Eye (tissue), 1 donor: ENCODE measurements around the gene CAMK2B.

Experiments
- DNase-seq: peaks from one replicate; pipeline ENCODE4 v3.0.0-alpha.2; 2015

CAMK2B gene

DNA sequence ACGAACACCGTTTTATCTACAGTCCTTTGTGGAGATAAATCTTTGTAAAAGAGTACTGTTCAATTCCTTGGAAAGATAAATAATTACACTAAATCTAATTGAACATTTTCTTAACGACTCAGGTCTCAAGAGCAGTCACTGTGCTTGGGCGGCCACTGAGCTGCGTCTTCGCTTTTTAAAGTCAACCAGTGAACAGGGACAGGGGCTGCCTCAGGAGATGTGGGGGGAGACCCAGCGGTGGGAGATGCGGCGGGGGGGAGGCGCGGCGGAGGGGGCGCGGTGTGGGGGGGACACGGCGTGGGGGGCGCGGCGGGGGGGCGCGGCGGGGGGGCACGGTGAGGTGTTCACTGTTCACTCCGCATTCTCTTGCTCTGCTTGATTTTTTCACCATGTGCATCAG, 39.8 kb downstream of the CAMK2B start:
- no peak for DNase-seq

DNA sequence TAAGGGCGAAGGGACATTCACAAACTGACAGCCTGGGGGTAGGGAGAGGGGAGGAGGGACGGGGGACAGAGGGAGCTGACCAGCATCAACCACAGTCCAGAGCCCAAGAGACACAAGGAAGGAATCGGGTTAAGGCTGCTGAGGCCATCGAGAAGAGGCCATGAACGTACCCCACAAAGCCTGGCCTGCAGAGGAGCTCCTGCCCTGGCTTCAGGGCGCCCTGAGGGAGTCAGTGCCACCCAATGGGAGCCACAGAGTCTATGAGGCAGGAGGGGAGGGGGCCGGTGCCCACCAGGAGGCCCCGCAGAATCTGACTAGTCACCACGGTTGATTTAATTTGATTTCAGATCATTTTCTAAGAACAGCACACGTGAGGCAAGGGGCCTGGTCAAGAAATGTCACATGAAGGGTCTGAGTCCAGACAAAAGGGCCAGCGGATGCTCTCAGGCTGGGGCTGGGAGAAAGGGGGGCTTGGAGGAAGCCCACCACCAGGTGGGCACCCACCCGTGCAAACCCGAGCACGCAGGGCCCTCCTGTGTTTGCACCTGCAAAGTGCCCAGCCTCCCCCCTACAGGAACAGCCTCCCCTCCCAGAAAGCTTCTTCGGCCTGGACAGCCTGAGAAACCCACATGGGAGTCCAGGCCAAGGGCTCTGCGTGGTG, 40.4 kb downstream of the CAMK2B start:
- DNase-seq = peak; percentile 39

DNA sequence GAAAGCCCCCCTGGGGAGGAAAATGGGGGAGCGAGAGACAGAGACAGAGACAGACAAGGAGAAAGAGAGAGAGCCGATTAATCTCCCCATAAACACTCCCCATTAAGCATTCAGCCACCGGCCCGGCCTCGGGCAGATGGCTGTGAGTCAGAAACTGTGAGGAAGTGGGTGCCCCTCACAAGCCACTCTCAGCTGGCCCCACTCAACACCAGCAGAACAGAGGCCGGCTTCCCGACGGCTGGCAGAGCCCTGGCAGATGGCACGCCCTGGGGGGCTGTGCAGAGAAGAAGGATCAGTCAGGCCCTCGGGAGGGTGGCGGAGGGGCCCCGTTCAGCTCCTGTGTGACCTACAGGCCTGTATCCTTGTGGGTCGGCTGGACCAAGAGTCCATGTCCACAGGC, 41.2 kb downstream of the CAMK2B start:
- DNase-seq = no peak

DNA sequence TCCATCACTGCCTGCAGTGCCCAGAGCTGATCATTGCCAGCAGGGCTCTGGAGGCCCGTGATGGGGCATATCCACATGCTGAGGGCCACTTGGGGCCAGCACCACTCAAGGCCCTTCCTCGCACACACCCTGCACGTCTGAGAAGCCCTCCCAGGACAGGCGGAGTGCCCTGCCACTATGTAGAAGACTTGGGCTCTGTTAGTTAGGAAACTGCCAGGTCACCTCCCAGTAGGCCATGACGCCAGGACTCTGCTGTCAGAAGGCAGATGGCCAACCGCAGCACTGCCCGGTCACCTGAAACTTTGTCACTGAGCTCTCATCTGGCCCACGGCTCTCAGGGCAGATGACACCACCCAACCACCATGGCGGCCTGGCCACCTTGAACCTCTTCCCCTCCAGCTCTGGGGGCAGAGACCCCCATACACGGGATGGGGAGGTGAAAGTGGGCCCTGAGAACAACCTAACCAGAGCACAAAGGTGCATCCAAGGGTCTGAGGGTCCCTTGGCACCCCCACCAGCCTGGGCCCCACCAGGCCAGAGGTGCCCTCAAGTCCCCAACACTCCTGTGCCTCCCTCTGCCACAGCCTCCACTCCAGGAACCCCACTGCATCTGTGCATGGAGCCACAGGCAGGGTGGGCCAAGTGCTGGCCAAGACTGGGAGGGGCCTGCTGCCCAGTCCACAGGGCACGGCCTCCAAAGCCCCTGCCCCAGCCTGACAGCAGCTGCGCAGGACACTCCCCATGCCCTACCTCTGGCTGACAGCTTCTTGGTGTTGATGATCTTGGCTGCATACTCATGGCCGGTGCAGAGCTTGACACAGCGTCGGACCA, 41.8 kb downstream of the CAMK2B start:
- no peak for DNase-seq

DNA sequence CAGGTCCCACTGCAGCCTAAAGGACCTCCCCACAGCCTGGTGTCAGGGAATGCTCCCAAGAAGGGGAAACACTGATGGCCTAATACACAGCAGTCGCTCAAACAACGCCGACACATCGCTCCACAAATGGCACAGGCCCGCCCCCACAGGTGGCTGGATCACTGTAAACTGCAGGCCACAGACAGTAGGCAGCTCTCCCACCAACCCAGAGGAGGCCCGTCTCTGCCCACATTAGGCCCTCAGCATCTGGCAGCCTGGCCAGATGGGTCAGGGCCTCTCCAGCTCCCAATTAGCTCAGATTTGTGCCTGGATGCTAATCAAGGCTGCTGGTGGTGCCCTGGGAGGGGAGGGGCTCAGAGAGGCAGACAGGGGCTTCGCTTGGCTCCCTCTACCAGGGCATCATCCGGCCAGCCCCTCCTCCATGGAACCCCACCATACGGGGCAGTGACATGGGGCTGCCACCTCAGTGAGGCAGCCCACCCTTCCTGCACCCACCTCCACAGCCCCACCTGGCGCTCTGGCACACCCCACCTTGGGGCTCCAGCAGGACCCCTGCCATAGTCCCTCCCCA, 42.7 kb downstream of the CAMK2B start:
- DNase-seq = peak; percentile 28

DNA sequence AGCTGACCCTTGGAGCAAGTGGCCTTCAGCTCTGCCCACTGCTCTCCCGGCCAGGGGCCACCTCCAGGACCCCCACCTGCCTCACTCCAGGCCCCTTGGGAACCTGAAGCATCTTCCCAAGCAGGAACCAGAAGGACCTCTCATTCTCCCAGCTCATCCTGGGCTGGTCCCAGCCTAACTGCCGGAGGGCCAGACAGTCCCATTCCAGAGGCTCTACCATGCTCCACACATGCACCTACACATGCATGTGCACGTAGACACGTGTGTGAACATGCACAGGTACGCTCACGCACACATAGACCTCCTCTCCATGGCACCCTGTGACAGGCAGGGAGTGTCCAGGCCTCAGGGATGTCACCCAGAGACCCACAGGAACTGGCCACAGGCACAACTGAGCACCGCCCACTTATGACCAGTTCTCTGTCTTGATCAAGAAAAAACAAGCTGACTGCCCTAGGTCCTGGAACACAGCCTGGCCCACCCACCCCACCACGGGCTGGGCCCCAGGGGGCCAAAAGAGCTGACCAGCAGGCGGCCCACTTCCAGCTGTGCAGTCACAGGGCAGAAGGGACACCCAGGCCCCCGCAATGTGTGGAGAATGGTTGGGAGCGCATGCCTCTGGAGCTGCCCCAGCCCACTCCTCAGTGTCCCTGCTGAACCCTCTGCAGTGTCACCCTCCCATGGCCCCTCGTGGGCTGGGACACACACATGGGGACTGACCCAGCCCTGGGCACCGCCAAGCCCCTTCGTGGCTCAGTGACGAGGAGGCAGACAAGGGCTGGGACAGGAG, 43.4 kb downstream of the CAMK2B start:
- DNase-seq = no peak

DNA sequence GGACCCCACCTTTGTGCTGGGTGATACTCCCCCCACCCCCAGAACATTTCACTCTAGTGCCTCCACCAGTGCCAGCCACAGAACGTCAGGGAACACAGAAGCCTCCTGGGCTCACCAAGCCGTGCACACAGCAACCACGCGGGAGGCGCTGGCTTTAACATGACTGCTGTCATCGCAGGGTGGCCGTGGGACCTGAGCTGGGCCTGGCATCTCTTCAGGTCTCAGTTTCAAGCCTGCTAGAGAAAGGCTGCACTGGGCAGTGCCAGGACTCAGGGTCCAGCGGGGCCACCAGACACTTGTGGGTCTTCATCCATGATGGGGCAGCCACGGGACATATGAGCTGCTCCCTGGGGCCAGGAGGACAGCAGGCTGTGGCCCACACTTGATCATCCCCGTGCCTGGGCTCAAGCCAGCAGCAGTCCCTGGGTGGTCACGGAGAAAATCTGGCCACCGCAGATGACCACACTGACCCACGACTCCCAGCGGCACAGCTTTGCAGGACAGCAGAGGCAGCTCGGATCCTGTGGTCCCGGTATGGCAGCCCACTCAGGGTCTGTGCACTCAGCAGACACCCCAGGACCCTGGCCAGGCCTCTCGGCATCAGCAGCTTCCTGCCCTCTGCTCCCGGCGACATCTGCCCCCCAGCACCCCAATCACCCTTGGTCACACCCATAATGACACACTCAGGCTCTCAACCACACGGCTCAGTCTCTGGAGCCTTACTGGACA, 44.2 kb downstream of the CAMK2B start:
- no peak for DNase-seq

DNA sequence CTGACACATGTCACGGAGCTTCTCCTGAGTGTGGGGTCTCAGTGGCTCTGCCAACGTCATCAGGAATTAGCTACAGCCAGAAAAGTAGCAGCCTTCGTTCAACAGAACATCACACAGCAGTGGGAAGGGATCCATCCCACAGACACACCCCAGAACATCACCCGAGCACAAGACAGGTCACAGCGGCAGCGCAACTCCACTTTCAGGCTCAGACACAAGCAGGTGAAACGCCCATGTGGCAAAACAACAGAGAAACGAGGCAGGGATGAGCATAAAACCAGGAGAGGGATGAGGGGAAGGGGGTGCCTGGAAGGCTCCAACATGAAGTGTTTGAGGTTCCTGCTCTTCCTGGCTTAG, 44.8 kb downstream of the CAMK2B start:
- no peak for DNase-seq

DNA sequence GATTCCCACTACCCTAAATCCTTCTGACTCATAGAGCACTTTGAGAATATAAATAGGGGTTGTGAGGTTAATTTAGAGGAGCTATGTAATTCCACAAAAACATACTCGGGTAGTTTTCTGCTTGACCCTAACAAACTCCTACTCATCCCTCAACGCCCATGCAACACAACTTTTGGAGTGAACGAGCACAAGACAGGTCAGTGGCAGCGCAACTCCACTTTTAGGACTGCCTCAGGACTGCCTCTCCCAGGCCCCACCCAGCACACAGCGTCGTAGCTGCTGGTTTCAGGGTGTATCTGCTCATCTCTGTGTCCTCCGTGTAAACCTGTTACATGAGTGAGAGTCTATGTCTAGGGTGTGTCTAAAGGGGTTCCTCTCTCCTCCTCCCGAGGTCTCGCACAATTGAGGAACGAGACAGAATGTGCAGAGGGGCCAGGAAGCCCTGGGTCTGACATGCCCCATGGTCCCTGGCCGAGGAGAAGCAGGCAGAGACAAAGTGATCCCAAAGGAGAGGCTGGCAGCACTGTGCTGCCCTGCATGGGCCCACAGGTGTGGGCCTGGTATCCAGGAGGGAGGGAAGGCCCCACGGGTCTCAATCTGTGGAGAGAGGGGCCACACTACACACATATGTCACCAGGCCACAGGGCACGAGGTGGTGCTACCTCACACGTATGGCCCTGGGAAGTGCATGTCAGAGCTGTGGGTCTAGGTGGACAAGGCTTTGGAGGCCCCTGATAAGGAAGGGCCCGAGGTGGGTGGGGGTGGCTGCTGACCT, 45.5 kb downstream of the CAMK2B start:
- DNase-seq = no peak

DNA sequence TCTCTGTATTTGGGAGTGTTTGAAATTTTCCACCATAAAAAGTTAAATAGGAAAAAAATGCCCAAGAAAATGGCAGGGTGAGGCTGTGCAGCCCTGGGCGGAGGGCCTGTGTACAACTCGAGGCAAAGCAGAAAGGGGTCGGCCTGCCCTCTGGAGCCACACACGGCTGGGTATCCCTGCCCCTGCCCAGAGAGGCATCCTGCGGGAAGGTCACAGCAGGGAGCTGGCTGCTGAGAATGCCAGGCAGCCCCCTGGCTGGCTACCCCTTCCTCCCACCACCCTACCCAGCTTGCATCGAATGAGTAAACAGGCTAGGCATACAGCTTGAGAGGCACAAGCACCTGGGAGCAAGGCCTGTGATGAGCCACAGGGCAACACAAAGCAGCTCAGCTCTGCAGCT, 46.1 kb downstream of the CAMK2B start:
- no peak for DNase-seq

DNA sequence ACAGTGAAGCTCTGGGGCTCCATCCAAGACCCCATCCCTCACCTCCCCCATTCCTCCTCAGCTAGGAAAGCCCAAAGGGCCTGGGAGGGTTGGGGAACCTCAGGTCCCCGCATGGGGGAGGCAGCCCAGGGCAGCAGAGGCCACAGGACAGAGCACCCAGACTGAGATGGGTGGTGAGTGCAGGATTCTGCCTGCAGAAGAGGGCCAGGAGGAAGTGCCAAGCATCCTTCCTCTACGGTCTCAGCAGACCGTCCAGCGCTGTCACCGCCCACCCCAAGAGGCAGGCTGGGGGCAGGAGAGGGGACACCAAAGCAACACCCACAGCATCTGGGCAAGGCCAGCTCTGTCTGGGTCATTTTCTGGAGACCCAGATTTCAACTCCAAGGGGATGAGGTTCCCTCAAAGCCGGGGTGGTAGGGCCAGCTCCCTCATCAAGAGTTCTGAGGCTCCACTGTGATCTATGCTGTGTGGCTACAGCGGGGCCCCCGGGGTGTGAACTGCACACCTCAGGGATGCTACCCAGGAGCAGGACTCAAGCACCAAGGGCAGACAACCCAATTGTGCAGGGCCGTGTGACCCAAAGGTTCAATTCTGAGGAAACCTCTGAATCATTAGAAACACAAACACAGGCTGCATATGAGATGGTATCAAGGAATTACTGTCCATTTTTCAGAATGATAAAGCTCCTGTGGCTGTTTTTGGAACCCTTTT, 46.8 kb downstream of the CAMK2B start:
- no peak for DNase-seq

DNA sequence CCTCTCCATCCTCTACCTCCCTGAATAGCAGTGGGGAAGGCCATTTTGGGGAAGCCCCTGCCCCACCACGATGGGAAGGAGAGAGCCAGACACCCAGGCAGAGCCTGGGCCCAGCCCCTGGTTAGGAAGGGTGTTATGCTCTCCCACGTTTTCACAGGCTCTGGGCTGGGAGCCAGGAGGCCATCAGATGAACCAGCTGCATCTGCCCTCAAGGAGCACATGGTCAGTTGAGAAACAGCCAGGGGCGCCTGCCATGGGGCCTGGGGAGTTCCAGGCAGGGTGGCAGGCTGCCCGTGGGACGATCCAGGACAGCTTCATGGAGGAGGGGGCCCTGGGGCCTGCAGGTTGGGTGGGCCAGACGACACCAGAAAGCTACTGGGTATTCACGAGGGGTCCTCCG, 47.5 kb downstream of the CAMK2B start:
- no peak for DNase-seq

DNA sequence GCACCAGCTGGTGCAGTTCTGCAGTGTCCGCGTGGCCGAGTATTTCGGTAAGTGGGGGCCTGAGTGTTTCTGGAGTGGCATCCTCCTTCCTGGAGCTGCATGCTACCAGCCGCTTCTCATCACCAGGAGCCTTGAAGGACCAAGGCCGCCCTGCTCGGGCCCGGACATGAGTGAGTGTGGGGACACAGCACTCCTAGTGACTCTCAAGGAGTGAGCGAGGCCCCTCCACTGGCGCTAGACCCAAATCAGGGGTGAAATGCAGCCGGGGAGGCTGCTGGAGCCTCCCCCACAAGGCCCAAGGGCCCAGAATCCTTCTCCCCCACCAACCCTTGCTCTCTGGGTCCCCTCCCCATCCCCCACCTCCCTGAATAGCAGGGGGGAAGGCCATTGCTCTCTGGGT, 48.0 kb downstream of the CAMK2B start:
- peak; percentile 41 for DNase-seq

DNA sequence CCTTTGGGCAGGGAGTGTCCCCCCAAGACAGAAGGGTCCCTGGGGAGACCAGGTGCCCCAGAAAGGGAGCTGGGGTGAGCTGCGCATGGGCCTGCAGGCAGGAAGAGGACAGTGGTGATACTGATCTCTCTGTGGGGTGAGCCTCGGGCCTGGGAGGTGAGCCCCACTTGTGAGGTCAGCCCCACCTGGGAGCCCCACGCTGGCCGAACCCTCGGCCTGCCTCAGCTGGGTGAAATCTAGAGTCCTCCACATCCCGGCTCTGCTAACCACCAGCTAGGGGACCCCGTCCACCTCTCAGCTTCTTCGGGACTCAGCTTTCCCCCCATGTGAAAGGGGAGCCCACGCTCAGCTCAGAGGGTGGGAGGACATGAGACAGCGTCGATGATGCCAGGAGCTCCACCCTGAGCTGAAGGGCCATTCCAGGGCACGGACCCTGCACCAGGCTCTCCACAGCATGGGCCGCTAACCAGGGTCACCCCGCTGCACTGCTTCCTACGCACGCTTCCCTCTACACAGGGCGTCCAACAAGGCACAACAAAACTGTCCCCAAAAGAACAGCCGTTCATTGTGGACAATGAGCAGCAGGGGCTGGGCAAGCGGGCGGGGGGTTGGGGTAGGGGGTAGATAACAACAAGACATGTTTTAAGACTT, 48.7 kb downstream of the CAMK2B start:
- peak; percentile 56 for DNase-seq

DNA sequence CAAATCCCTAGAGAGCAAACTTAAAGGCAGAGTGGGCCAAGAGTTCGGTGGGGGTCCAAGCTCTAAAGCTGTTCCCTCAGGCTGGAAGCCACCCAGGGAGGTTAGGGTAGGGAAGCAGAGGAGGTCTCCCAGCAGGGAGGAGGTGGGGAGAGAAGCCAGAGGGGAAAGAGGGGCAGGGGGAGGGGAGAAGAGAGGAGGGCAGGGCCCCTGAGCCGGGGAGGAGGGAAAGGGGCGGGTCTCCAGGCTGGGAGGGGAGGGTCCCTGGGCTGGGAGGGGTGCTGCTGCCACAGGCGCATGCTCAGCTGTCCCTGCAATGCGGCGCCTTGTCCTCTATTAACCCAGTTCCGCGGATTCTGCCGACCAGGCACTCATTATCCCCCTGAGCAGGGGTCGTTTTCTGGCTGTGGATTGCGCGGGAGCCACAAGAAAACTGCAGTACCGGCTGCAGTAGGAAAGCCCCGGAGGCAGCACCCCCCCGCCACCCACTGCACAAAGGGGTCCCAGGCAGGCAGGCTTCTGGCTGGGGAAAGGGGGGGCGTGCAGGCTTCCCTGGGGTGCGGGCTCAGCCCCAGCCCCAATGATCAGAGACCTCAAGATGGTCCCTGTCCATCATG, 49.3 kb downstream of the CAMK2B start:
- peak; percentile 93 for DNase-seq

DNA sequence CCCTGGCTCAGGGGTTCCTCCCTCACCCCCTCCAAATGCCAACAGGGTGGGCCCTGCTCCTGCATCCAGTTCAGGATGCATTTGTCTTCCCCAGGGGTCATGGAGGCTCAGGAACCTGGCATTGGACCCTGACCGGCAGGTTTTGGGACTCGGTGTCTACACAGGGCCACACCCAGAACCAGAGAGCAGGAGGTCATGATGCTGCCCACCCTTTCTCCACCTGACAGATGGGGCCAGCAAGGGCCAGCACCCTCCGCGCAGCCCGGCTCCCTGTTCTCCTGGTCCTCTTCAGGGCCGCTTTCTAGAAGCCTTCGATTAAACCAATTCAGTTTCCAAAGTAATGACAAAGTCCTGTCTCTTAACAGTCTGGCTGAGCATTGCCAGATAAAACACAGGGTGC, 50.2 kb downstream of the CAMK2B start:
- no peak for DNase-seq

DNA sequence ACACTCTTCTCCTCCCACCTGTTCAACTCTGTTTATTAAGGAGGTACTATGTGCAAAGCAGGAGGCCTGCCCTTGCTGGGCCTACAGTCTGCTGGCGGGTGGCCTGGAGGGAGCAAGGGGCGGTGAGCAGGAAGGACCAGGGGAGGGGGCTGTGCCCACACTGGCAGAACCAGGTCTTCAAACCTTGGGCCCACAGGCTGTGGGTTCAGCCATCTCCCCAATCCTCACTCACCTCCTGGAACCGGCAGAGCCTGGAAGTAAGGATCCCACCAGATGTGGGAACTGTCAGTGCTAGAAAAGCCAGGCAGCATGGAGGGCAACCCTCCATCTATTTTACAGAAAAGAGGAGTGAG, 50.8 kb downstream of the CAMK2B start:
- DNase-seq = no peak

DNA sequence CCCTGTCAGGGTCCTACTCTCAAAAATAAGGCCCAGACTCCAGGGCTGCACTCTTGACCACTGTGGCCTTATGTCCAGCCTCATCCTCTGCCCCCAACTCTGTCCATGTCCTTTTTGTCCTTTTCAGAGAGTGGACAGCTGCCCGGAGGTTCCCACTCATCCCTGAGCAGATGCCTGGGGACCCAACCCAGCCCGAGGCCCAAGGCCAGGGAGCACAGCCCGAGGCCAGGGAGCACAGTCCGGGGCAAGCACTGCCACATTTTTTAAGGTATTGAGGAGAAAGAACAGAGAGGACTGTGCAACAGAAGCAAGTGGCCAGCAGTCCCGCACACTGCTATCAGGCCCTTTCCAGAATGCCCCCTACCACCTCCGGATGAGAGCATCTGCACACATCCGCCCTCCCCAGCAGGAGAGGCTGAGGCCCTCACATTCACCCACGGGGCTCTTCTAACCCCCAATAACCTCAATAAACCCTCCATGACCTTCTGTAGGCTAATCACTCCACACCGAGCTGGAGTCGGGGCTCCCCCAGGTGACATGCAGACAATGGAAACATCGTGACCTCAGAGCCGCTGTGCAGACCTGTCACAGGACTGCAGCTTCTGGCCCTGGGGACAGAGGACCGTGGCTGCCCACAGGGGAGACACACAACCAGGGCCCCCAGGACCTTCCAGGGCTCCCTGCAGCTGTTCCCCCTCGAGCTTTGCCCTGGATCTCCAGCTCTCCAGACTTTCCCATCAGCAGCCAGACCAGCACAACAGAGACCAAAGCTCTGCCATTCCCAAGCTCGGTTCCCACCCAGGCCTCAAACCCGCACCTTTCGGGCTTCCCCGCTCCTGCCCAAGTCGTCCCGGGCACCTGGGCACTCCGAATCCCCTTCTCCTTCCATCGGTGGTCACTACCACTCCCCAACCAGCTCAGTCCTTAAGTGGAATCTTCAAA, 51.4 kb downstream of the CAMK2B start:
- DNase-seq = no peak

DNA sequence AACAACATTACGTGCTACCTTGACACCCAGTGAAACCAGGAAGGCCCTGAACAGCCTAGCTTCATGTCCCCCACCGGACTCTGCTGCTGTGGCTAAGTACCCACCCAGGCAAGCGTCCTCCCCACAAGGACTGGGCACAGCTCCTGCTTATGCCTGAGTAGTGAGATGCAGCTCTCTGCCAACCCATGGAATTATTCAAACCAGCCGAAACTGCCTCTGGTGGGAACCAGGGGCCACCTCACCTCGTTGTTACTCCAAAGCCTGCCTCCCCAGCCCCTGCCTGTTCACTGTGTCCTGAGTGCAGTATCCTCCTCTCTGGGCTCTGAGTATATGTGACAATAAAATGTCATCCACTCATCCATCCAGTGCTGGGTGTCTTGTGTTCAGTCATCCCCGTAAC, 52.4 kb downstream of the CAMK2B start:
- DNase-seq = no peak
